CD14-positive monocyte (primary cell): ENCODE data around the gene CNTNAP2. TPM values are rescaled to one million over a fixed set of nuclear protein-coding genes. Genes with fewer than 3 reads are reported as not detected.

ENCODE experiments used
- DNase-seq, 3 donors: peaks; one replicate each; pipeline ENCODE4 v3.0.0-alpha.2; 2011 to 2022
- H2AFZ ChIP-seq: 2 replicates; pipeline ENCODE4 v1.6.0; 2012; ENCODE audit warnings: mild to moderate bottlenecking, low read depth, low read length, inconsistent platforms; ENCODE audit not compliant: insufficient read depth, poor library complexity, severe bottlenecking
- H3K27ac ChIP-seq, 2 donors: 1 replicate in 1 of 2; 2 replicates in 1 of 2; pipeline ENCODE4 v1.5.1; 2012 to 2013; ENCODE audit warnings: low read length in 2 of 2, control low read depth in 1 of 2, inconsistent platforms in 1 of 2, low read depth in 1 of 2, mild to moderate bottlenecking in 1 of 2
- H3K27me3 ChIP-seq, 2 donors: one replicate each; pipeline versions ENCODE4 v1.6.0 to v1.6.1; 2011 to 2013; ENCODE audit warnings: low read length in 2 of 2; ENCODE audit not compliant: control insufficient read depth in 2 of 2, insufficient read depth in 2 of 2
- H3K36me3 ChIP-seq, 2 donors: replicated peaks in 1 of 2; 1 replicate in 1 of 2; 2 replicates in 1 of 2; pipeline versions ENCODE4 v1.5.1 to v1.6.1; 2012 to 2013; ENCODE audit warnings: low read length in 2 of 2, control low read depth in 1 of 2, inconsistent platforms in 1 of 2, mild to moderate bottlenecking in 1 of 2; ENCODE audit not compliant: insufficient read depth in 2 of 2, control insufficient read depth in 1 of 2
- H3K4me1 ChIP-seq, 2 donors: 1 replicate in 1 of 2; 2 replicates in 1 of 2; pipeline versions ENCODE4 v1.5.1 to v1.6.1; 2012 to 2013; ENCODE audit warnings: low read length in 2 of 2, control low read depth in 1 of 2, inconsistent platforms in 1 of 2, mild to moderate bottlenecking in 1 of 2, moderate library complexity in 1 of 2; ENCODE audit not compliant: insufficient read depth in 2 of 2, control insufficient read depth in 1 of 2
- H3K4me2 ChIP-seq: replicated peaks from 2 replicates; pipeline ENCODE3; 2012; ENCODE audit warnings: low read length, moderate library complexity, mild to moderate bottlenecking; ENCODE audit not compliant: poor library complexity, severe bottlenecking; ENCODE audit errors: extremely low read depth
- H3K4me3 ChIP-seq, 3 experiments: fragments of 200-600 bp in 1 of 3; sonication (generic) in 1 of 3; replicated peaks in 1 of 3; 1 replicate in 2 of 3; 2 replicates in 1 of 3; pipeline ENCODE4 v1.5.1; 2011 to 2013; ENCODE audit warnings: low read length in 3 of 3, mild to moderate bottlenecking in 3 of 3, control low read depth in 2 of 3, low read depth in 2 of 3, inconsistent platforms in 1 of 3, moderate library complexity in 1 of 3
- H3K79me2 ChIP-seq: 2 replicates; pipeline ENCODE4 v1.6.0; 2012; ENCODE audit warnings: mild to moderate bottlenecking, control low read depth, inconsistent platforms, low read length, moderate library complexity; ENCODE audit not compliant: insufficient read depth
- H3K9ac ChIP-seq: 2 replicates; pipeline ENCODE4 v1.6.0; 2017; ENCODE audit warnings: low read length, mild to moderate bottlenecking; ENCODE audit not compliant: insufficient read depth, poor library complexity, severe bottlenecking
- H3K9me3 ChIP-seq, 2 donors: replicated peaks in 1 of 2; 1 replicate in 1 of 2; 2 replicates in 1 of 2; pipeline versions ENCODE4 v1.5.1 to v1.6.1; 2012 to 2013; ENCODE audit warnings: low read length in 2 of 2, control low read depth in 1 of 2; ENCODE audit not compliant: control insufficient read depth in 1 of 2, insufficient read depth in 1 of 2
- H4K20me1 ChIP-seq: 2 replicates; pipeline ENCODE4 v1.6.0; 2012; ENCODE audit warnings: mild to moderate bottlenecking, low read length, control low read depth, moderate library complexity; ENCODE audit not compliant: insufficient read depth
- H3K27ac Mint-ChIP-seq, 7 donors: one replicate each; pipeline ENCODE4 v1.8.0; 2020; ENCODE audit warnings: mild to moderate bottlenecking in 7 of 7, mixed read lengths in 7 of 7, moderate library complexity in 6 of 7, inconsistent platforms in 2 of 7
- H3K27me3 Mint-ChIP-seq, 3 donors: one replicate each; pipeline ENCODE4 v1.8.0; 2021 to 2022; ENCODE audit warnings: low read depth in 3 of 3, mild to moderate bottlenecking in 3 of 3, mixed read lengths in 3 of 3, moderate library complexity in 3 of 3, inconsistent platforms in 1 of 3
- H3K36me3 Mint-ChIP-seq, 2 donors: one replicate each; pipeline ENCODE4 v1.8.0; 2020; ENCODE audit warnings: mixed read lengths in 2 of 2, inconsistent platforms in 1 of 2, mild to moderate bottlenecking in 1 of 2
- H3K4me1 Mint-ChIP-seq: one replicate; pipeline ENCODE4 v1.8.0; 2020; ENCODE audit warnings: mild to moderate bottlenecking, mixed read lengths
- H3K4me3 Mint-ChIP-seq, 2 donors: one replicate each; pipeline ENCODE4 v1.8.0; 2020; ENCODE audit warnings: mild to moderate bottlenecking in 2 of 2, mixed read lengths in 2 of 2, moderate library complexity in 1 of 2
- H3K9me3 Mint-ChIP-seq, 7 donors: one replicate each; pipeline ENCODE4 v1.8.0; 2020 to 2022; ENCODE audit warnings: mixed read lengths in 7 of 7, mild to moderate bottlenecking in 6 of 7, moderate library complexity in 6 of 7, inconsistent platforms in 2 of 7
- CTCF ChIP-seq: fragments of 200-600 bp; IDR thresholded peaks from one replicate; pipeline ENCODE4 v1.8.0; 2022; ENCODE audit warnings: antibody characterized with exemption, mild to moderate bottlenecking
- WGBS: methylation state at CpG from one replicate; pipeline ENCODE4 v1.1.5; 2013; ENCODE audit warnings: missing lambda C conversion rate; ENCODE audit not compliant: insufficient coverage; 5-methylcytosine and 5-hydroxymethylcytosine counted together
- intact Hi-C, 2 donors: fragments of 100-400 bp; cut with micrococcal nuclease; formaldehyde crosslinking; loops; one replicate each; pipeline versions ENCODE4 v1.15.0 to v1.15.1; 2023
- polyA plus RNA-seq, 3 donors: library from polyadenylated mRNA; depleted of rRNA in 1 of 3; unstranded in 2 of 3; stranded (reverse) in 1 of 3; fragments of 300-500 nt in 2 of 3; fragments of >200 nt in 1 of 3; fragmentation: Illumina TruSeq in 2 of 3; gene quantifications; 1 replicate in 2 of 3; 2 replicates in 1 of 3; pipeline ENCODE4 v1.2.3, GENCODE V29; 2012 to 2021

The CNTNAP2 gene
- polyA plus RNA-seq, 3 donors = 0.01 TPM; not detected in 2

DNA sequence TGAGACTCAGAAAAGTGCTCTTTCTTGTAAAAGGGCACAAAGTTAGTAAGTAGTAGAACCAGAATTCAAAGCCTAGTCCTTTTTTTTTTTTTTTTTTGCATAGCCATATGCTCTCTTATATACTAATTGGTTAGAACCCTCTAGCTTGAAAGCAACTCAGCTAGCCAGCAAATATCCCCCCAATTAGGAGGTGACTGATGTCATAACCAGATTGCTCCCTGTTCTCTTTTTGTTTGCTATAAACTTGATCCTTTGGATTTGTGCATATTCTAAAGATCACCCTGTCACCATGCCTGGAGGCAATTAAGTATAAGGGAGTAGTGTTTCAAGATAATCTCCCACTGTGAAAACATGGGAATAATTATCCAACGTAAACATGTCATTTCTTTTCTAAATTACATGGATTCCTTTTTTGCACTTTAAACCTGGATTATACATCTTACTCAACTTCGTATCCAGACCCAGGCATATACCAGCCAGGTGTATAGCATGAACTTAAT, 963.4 kb downstream of the CNTNAP2 start:
- Mint-ChIP-seq H3K27me3 (no peaks in the 10 kb centered on the region), H3K27ac (no peak overlapping the region), H3K4me3 (no peak overlapping the region), H3K4me1 (no peaks in the 10 kb centered on the region), H3K9me3 (peaks cover 0 to 7% (median 2%) of the 10 kb centered on the region in 7 donors), H3K36me3 (no peaks in the 10 kb centered on the region)
- peaks cover 0 to 7% of the 10 kb centered on the region in 2 donors for H3K9me3 ChIP-seq
- no peak overlapping the region for H2AFZ ChIP-seq
- no peak for TF ChIP-seq CTCF
- no peak for DNase-seq
- no peak overlapping the region for H3K27ac ChIP-seq
- H3K79me2 ChIP-seq = no peaks in the 10 kb centered on the region
- no peak overlapping the region for H3K4me2 ChIP-seq
- WGBS = no CpG with 5 or more reads among the region's 2 CpGs
- H3K4me1 ChIP-seq = no peaks in the 10 kb centered on the region
- no peaks in the 10 kb centered on the region for H3K36me3 ChIP-seq
- no peak overlapping the region for H3K9ac ChIP-seq
- no peak overlapping the region for H3K4me3 ChIP-seq
- H4K20me1 ChIP-seq = no peaks in the 10 kb centered on the region
- H3K27me3 ChIP-seq = no peaks in the 10 kb centered on the region
- intact Hi-C loops = no loop called here

DNA sequence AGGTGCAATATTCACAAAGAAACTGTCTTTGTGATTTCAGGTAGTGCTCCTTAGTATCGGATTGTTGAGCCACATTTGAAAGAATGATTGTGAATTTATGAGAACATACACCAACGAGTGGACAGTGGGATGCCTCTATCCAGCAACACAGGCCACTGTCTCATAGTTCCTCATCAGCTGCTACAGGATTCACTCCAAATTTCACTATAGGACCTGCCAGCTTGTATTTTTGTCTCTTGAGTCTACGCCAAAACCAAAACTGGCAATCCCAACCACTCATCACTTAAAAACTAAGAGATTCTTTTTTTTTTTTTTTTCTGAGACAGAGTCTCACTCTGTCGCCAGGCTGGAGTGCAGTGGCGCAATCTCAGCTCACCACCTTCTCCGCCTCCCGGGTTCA, 964.5 kb downstream of the CNTNAP2 start:
- Mint-ChIP-seq H3K27me3 (no peaks in the 10 kb centered on the region), H3K4me1 (no peaks in the 10 kb centered on the region), H3K27ac (no peak overlapping the region), H3K4me3 (no peak overlapping the region), H3K36me3 (no peaks in the 10 kb centered on the region), H3K9me3 (peaks cover 0 to 6% (median 2%) of the 10 kb centered on the region in 7 donors)
- Histone ChIP-seq H3K27ac (no peak overlapping the region), H3K4me3 (no peak overlapping the region), H3K27me3 (no peaks in the 10 kb centered on the region), H4K20me1 (no peaks in the 10 kb centered on the region), H3K4me1 (no peaks in the 10 kb centered on the region), H3K79me2 (no peaks in the 10 kb centered on the region), H3K9ac (no peak overlapping the region), H3K4me2 (no peak overlapping the region), H3K36me3 (no peaks in the 10 kb centered on the region), H2AFZ (no peak overlapping the region), H3K9me3 (peaks cover 0 to 7% of the 10 kb centered on the region in 2 donors)
- intact Hi-C loops = no loop called here
- DNase-seq = no peak
- no CpG with 5 or more reads among the region's 7 CpGs for WGBS
- TF ChIP-seq CTCF = no peak
